NT2/D1 (cell line): ENCODE results near the gene MAP1B.

Source experiments
- YY1 ChIP-seq: IDR thresholded peaks from 2 replicates; pipeline ENCODE4 v1.6.1; 2011; ENCODE audit not compliant: insufficient read length, insufficient read depth
- ZNF274 ChIP-seq: IDR thresholded peaks from 2 replicates; pipeline ENCODE4 v1.6.1; 2011; ENCODE audit warnings: mild to moderate bottlenecking, low read depth, low read length

GRCh38 chr5:72167257-72167656, 60.0 kb downstream of the MAP1B start:
- no peak for TF ChIP-seq ZNF274
- TF ChIP-seq YY1: no peak
